GM19438 (cell line): Measurements from ENCODE around the gene PIP5K1C.

Source experiments
- ATAC-seq: cut with Tn5 transposase; IDR thresholded peaks from one replicate; pipeline ENCODE4 v1.9.1; 2021; ENCODE audit warnings: low read depth; ENCODE audit not compliant: unreplicated experiment

The PIP5K1C gene, protein sequence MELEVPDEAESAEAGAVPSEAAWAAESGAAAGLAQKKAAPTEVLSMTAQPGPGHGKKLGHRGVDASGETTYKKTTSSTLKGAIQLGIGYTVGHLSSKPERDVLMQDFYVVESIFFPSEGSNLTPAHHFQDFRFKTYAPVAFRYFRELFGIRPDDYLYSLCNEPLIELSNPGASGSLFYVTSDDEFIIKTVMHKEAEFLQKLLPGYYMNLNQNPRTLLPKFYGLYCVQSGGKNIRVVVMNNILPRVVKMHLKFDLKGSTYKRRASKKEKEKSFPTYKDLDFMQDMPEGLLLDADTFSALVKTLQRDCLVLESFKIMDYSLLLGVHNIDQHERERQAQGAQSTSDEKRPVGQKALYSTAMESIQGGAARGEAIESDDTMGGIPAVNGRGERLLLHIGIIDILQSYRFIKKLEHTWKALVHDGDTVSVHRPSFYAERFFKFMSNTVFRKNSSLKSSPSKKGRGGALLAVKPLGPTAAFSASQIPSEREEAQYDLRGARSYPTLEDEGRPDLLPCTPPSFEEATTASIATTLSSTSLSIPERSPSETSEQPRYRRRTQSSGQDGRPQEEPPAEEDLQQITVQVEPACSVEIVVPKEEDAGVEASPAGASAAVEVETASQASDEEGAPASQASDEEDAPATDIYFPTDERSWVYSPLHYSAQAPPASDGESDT

DNA sequence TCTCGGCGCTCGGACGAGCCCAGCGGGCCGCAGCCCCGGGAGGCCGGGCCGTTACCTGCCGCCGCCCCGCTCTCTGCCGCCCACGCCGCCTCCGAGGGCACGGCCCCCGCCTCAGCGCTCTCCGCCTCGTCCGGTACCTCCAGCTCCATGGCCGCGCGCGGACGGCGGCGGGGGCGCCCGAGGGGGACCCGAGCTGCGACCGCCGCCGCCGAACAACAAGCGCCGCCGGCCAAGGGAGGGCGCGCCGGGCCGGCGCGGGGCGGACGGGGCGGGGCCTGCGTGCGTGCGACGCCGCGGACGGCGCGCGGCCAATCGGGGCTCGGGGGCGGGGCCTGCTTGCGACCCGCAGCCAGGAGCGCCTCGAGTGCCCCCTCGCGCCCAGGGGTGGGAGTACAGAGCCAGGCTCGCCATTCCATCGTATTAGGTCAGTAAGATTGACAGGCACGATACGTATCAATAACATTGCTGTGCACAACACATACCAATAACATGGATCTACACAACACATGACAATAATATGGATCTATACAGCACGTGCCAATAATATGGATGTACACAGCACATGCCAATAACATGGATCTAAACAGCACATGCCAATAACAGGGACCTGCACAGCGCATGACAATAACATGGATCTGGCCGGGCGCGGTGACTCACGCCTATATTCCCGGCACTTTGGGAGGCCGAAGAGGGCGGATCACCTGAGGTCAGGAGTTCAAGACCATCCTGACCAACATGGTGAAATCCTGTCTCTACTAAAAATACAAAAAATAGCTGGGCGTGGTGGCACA lies at the start of gene PIP5K1C:
Gene PIP5K1C, minus strand, starts transcription at position 227 of the 791 bp plus-strand sequence. Its CDS starts 78 bp downstream, at position 149.
- ATAC-seq, result peak; percentile 77

DNA sequence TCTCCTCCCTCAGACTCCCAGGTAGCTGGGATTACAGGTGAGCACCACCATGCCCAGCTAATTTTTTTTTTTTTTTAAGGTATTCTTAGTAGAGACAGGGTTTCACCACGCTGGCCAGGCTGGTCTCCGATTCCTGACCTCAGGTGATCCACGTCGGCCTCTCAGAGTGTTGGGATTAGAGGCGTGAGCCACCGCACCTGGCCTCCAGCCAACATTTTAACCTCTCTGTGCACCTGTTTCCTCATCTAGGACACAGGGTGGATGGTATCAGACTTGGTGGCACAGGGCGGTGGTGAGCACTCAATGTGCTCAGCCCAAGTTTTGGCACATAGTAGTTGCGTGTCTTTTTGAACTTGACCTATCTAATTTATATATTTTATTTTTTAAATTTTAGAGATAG lies 48.7 kb upstream of the PIP5K1C start:
- ATAC-seq, result no peak

DNA sequence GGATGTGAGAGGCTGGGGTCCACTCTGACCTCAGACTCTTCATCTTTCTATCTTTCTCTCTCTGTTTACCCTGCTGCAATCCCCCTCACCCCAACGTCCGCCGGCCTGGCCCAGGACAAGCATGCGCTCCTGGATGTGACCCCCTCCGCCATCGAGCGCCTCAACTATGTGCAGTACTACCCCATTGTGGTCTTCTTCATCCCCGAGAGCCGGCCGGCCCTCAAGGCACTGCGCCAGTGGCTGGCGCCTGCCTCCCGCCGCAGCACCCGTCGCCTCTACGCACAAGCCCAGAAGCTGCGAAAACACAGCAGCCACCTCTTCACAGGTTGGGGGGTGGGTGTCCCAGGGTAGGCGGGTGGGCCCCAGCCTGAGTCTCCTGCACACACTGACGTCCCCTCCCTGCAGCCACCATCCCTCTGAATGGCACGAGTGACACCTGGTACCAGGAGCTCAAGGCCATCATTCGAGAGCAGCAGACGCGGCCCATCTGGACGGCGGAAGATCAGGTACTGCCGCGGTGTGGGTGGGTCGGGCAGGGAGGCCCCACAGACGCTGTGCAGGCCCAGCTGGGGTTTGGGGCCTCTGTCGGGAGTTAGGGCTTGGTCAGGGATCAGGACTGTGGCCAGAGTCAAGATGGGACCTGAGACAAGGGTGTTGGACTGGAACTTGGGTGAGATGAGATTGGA lies 46.2 kb upstream of the PIP5K1C start:
- no peak for ATAC-seq

DNA sequence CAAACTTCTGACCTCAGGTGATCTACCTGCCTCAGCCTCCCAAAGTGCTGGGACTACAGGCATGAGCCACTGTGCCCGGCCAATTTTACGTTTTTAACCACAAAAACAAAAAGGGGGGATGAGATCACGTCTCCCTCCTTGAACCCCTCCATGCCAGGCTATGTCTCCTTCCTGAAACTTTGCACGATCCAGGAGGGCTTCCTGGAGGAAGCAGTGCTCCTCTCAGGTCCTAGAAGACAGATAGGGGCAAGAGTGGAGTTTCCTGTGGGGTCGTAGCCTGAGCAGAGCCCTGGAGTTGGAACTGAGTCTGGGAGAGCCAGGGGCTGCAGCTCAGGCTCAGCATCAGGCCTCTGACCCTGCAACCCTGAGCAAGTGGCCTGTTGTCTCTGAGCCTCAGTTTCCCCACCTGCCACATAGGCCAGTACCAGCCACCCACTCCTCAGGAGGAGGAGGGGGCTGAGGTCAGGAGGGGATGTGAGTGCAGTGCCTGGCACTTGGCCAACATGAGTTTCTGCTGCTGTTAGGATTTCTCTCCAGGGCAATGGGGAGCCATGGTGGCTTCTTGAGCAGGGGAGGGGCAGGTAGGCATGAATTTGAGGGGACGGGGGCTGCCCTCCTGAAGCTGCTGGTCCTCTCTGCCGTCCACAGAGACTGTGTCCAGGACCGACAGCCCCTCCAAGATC lies 45.2 kb upstream of the PIP5K1C start:
- ATAC-seq, result no peak

DNA sequence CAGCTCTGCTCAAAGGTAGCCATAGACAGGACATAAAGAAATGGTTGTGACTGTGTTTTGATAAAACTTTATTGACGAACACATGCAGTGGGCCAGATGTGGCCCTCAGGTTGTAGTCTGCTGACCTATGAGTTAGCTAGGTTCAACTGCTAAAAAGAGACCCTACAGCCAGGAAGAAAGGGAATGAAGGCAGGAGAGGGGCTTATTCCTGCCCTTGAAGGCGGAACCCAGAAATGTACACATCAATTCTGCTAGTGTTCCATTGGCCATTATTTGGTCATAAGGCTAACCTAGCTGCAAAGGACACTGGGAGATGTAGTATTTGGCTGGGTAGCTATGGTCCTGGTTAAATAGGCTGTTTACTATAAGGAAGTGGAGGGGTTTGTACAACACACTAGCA lies 43.2 kb upstream of the PIP5K1C start:
- ATAC-seq, result no peak

DNA sequence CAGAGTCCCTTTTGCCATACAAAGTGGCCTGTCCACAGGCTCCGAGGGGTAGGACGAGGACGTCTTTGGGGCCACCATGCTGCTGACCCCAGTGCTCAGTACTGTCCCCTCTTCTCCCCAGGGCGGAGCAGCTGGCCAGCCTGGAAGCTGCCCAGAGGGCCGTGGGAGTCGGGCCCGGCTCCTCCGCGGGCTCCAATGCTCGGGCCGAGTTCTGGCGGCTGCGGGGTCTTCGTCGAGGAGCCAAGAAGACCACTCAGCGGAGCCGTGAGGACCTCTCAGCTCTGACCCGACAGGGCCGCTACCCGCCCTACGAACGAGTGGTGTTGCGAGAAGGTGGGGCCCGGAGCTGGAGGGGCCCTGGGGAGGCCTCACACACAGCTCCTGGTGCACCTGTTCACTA lies 40.2 kb upstream of the PIP5K1C start:
- no peak for ATAC-seq

DNA sequence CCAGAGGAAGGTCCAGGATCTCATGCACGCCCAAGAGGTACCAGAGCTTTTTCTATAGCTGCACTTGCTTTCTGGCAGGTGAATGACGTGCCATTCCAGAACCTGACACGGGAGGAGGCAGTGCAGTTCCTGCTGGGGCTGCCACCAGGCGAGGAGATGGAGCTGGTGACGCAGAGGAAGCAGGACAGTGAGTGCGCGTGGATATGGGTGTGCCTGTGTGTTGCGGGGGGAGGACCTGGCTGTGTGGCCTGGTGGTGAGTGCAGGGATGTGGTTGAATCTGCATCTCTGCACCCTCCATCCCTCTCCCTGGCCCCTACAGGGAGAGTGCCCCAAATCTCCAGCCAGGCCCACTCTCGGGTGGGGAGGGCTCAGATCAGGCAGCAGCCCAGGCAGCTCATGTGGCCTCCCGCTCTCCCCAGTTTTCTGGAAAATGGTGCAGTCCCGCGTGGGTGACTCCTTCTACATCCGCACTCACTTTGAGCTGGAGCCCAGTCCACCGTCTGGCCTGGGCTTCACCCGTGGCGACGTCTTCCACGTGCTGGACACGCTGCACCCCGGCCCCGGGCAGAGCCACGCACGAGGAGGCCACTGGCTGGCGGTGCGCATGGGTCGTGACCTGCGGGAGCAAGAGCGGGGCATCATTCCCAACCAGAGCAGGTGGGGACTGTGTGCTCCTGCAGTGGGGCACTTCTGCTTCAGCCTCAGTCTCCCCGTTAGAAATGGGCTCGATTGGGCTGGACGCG lies 38.4 kb upstream of the PIP5K1C start:
- no peak for ATAC-seq

DNA sequence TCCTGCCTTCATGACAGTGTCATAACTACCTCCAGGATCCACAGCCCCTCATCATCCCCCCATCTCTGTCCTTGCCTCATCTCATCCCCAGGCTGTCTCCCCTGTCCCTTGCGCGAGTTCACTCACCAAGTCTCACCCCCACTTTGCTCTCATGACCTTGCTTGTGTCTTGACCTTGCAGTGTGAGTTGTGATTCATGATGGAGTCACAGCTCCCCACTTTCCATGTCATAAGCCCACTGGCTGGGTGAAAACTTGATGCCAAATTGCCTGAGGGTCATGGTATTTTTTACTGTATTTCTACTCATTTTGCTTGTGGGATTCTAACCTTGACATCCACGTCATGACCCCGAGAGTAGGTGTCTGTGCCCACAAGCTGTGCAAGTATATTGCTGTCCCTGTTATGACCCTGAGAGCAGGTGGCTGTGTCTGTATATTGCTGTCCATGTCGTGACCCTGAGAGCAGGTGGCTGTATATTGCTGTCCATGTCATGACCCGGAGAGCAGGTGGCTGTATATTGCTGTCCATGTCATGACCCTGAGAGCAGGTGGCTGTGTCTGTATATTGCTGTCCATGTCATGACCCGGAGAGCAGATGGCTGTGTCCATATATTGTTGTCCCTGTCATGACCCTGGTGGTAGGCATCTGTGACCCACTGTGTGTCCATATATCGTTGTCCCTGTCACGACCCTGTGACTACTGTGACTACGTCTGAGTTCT lies 37.4 kb upstream of the PIP5K1C start:
- no peak for ATAC-seq

DNA sequence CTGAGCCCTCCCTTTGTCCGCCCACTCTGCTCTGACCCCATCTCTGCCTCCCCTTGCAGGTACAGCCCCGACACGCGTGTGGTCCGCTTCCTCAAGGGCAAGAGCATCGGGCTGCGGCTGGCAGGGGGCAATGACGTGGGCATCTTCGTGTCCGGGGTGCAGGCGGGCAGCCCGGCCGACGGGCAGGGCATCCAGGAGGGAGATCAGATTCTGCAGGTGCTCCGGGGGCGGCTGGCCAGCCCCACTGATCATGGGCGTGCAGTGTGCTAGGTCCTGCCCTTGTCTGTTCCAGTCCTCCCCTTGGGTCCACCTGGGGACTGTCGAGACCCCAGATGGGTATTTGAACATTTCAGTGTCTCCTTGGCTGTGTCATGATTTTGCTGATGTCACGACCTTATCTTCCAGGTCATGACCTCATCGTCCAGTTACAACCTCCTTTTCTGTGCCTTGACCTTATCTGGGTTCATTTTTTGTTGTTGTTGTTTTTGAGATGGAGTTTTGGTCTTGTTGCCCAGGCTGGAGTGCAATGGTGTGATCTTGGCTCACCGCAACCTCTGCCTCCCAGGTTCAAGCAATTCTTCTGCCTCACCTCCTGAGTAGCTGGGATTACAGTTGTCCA lies 35.9 kb upstream of the PIP5K1C start:
- no peak for ATAC-seq

DNA sequence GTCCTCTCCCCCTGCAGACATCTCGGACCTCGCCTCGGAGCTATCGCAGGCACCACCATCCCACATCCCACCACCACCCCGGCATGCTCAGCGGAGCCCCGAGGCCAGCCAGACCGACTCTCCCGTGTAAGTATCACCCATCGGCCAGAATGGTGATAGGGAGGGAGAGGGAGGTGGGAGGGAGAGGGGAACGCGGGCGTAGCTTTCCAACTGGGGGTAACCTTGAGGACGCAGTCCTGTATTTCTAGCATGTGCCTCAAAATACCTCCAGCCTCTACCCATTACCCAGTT lies 34.0 kb upstream of the PIP5K1C start:
- no peak for ATAC-seq

DNA sequence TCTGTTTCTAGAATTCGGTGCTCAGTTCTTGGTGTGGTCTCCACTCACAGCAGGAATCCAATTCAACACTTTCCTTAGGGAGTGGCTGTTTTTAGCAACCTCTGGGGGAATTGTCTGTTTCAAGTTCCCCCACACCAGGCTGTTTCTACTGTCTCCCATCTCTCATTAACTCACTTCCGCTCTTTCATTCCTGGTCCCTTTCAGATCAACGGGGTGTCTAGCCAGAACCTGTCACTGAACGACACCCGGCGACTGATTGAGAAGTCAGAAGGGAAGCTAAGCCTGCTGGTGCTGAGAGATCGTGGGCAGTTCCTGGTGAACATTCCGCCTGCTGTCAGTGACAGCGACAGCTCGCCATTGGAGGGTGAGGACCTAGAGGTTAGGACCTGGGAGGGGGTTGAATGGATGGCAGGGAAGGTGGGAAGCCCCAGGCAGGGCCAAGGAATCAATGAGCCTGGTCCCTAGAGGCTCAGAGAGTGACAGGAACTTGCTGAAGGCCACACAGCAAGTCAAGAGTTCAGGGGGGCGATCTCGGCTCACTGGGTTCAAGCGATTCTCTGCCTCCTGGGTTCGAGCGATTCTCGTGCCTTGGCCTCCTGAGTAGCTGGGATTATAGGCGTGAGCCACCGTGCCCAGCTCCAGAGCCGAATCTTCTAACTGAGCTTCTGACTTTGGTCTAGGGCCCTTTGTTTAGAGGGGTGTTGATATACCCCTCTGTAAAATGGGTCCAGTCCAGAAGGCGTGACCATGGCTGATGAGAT lies 33.5 kb upstream of the PIP5K1C start:
- no peak for ATAC-seq

DNA sequence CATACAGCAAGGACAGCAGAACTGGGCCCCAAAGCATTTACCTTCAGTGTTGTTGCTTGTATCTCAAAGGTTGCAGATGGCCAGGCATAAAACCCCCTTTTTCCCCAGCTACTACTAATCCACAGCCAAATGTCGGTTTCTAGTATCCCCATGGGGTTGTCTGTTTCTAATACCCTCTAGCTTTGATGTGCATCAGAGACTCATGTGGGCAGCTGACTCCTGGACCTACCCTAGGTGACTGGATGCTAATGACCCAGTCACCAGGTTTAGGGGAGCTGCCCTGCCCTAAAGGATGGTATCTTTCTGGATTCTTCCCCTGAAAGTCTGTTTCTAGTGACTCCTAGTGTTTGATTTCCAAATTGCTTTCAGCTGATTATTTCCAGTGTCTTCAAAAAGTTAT lies 31.8 kb upstream of the PIP5K1C start:
- no peak for ATAC-seq

DNA sequence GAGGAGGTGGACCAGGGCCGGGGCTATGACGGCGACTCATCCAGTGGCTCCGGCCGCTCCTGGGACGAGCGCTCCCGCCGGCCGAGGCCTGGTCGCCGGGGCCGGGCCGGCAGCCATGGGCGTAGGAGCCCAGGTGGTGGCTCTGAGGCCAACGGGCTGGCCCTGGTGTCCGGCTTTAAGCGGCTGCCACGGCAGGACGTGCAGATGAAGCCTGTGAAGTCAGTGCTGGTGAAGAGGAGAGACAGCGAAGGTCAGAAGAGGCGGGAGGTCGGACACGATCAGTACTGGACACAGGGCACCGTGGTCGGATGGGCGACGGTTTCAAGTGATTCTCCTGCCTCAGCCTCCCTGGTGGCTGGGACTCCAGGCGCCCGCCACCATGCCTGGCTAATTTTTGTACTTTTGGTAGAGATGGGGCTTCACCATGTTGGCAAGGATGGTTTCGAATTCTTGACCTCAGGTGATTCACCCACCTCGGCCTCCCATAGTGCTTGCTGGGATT lies 30.2 kb upstream of the PIP5K1C start:
- ATAC-seq, result no peak

DNA sequence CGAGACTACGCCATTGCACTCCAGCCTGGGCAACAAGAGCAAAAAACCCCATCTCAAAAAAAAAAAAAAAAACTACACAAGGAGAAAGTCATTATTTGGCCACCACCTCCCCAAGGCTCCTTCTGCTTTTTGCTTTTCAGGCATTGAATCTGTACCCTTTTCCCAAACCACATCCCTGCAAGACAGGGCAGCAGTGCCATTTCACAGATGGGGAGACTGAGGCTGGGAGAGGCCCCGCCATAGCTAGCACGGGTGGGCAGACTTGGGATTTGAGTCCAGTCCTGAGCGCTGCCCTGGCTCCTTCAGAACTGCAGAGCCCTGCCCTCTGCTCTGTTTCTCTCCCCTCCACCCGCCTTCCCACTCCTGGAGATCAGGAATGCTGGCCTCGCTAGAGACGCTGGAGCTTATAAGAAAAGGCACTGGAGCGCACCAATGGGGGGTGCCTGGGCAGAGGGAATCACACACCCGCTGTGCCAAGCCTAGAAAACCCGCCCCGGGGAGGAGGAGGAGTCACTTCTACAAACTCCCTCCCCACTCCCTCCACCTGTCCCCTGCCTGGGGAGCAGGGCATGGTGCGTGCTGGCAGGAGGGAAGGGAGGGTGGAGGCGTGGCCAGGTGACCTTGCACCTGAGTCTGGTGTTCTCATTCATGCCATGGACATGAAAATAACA lies 25.5 kb upstream of the PIP5K1C start:
- ATAC-seq, result no peak

DNA sequence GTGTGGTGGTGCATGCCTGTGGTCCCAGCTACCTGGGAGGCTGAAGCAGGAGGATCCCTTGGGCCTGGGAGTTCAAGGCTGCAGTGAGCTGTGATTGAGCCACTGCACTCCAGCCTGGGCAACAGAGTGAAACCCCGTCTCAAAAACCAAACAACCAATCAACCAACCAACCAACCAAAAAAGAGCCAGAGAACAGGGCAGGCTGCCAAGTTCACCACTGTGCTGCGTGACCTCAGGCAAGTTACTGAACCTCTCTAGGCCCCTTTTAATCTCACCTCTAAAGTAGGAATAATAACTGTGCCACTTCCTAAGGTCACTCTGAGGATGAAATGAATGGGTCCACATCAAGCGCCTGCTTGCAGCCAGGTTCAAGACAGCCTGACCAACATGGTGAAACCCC lies 24.9 kb upstream of the PIP5K1C start:
- no peak for ATAC-seq

DNA sequence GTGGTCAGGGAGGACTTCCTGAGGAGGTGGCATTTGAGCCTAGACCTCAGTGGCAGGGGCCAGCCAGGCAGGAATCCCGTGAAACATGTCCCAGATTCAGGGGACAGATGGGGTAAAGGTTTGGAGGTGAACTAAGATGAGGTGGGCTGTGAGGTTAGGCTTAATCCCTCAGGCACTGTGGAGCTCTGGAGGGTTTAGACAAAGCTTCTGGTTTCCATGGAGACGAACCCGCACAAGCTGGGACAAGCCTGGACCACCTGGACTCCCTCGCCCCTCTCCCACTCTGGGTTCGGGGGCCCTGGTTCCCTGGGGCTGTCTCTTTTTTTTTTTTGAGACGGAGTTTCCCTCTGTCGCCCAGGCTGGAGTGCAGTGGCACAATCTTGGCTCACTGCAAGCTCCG lies 23.6 kb upstream of the PIP5K1C start:
- no peak for ATAC-seq

DNA sequence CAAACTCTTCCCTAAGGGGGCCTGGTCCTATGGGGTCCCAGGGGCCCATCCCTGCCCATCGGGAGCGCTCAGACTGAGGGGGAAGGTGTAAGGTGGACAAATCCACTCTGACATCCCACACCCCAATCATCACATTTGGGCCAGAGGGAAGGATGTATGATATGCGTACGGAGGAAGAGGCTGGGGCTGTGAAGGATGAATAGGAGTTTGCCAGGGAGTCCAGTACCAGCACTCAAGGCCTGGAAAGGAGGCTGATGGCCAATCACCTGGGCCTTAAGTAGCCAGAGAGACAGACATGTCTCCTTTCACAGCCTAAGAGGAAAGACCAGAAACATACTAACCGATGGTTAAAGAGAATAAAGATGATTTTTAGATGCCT lies 22.8 kb upstream of the PIP5K1C start:
- no peak for ATAC-seq
